Fibroblast of villous mesenchyme (primary cell): Measurements from ENCODE around the gene DERL3. TPM values are rescaled to one million over a fixed set of nuclear protein-coding genes. Genes with fewer than 3 reads are reported as not detected.

Experiments
- DNase-seq: peaks from one replicate; pipeline ENCODE4 v3.0.0-alpha.2; 2010; ENCODE audit warnings: low read depth
- H3K4me3 ChIP-seq: 2 replicates; pipeline ENCODE4 v1.5.1; 2011; ENCODE audit warnings: low read depth, mild to moderate bottlenecking, low read length
- CTCF ChIP-seq: IDR thresholded peaks from 2 replicates; pipeline ENCODE4 v1.5.1; 2012; ENCODE audit warnings: low read depth, mild to moderate bottlenecking, low read length; ENCODE audit not compliant: insufficient read depth
- total RNA-seq: library from RNA; depleted of rRNA; stranded (reverse); fragments of >200 nt; gene quantifications from 2 replicates; pipeline ENCODE4 v1.2.3, GENCODE V29; 2012

DERL3 gene
- total RNA-seq, 1 donor = 0.86 TPM

- no peak for TF ChIP-seq CTCF
- no peak for DNase-seq
- no peak overlapping the region for H3K4me3 ChIP-seq
Measured at GRCh38 chr22:23841292-23841691, 2.5 kb upstream of the DERL3 start.

GRCh38 chr22:23840026-23840425 is 1.2 kb upstream of the DERL3 start:
- TF ChIP-seq CTCF = no peak
- DNase-seq = no peak
- no peak overlapping the region for H3K4me3 ChIP-seq

- TF ChIP-seq CTCF = no peak
- peak overlapping the region; percentile 55 for H3K4me3 ChIP-seq
Measured at GRCh38 chr22:23837911-23838680, 710 bp downstream of the DERL3 start.

GRCh38 chr22:23837496-23837859 is 1.3 kb downstream of the DERL3 start:
- no peak for TF ChIP-seq CTCF
- no peak overlapping the region for H3K4me3 ChIP-seq
- DNase-seq = no peak

More at GRCh38 chr22:23837911-23838680, 710 bp downstream of the DERL3 start:
- no peak for DNase-seq

- no peak for TF ChIP-seq CTCF
- DNase-seq = no peak
Measured at GRCh38 chr22:23836692-23837495, 1.9 kb downstream of the DERL3 start.

GRCh38 chr22:23836281-23836680 is 2.5 kb downstream of the DERL3 start:
- no peak for DNase-seq
- no peak for TF ChIP-seq CTCF
- no peak overlapping the region for H3K4me3 ChIP-seq

More at GRCh38 chr22:23836692-23837495, 1.9 kb downstream of the DERL3 start:
- no peak overlapping the region for H3K4me3 ChIP-seq
